ENCODE data around the gene TGFBR2. TPM values are rescaled to one million over a fixed set of nuclear protein-coding genes. Genes with fewer than 3 reads are reported as not detected.

Gene TGFBR2
- total RNA-seq, 1 experiment from 2014 or later: 22.5 TPM

- Histone ChIP-seq H3K79me2 (ENCODE audit: insufficient read depth, low read length) (no peaks in the 10 kb centered on the region), H3K4me3 (replicated peaks in 1 of 2; ENCODE audit: low read depth in 1 of 2, low read length in 2 of 2) (no peak overlapping the region), H2AFZ (ENCODE audit: low read depth, low read length, poor library complexity, severe bottlenecking) (no peak overlapping the region), H3K36me3 (ENCODE audit: control insufficient read depth in 1 of 2, insufficient read depth in 2 of 2, low read length in 2 of 2) (peaks cover 4 to 5% of the 10 kb centered on the region in 2 experiments; a peak in 2 of 4 replicates), H3K9me3 (ENCODE audit: control insufficient read depth in 1 of 2, insufficient read depth in 1 of 2, low read depth in 1 of 2, low read length in 2 of 2) (no peaks in the 10 kb centered on the region), H3K27ac (ENCODE audit: low read depth, low read length) (no peak overlapping the region), H4K20me1 (ENCODE audit: insufficient read depth) (no peaks in the 10 kb centered on the region; the same call in 1 of the 2 replicates), H3K4me1 (ENCODE audit: control insufficient read depth in 1 of 2, insufficient read depth in 2 of 2, low read length in 2 of 2) (no peaks in the 10 kb centered on the region), H3K27me3 (ENCODE audit: insufficient read depth, low read length) (no peaks in the 10 kb centered on the region), H3K4me2 (ENCODE audit: low read length) (no peak overlapping the region), H3K9ac (ENCODE audit: low read length) (no peak overlapping the region), H3K9me2 (ENCODE audit: insufficient read depth) (no peaks in the 10 kb centered on the region)
- BruUV-seq (replicated peaks): TSS peak; percentile 1
- DNase-seq (ENCODE audit: low read depth, low spot score) (no peak), ATAC-seq (no peak)
- ChIA-PET CTCF (no interaction called here), RAD21 (ENCODE audit: low non-redundant PET in 1 of 2, low total read pairs in 2 of 2, uncharacterized antibody in 2 of 2, unreplicated experiment in 2 of 2) (no interaction called here), POLR2A (no interaction called here)
- intact Hi-C loops (cut with micrococcal nuclease): no loop called here
- TF ChIP-seq TCF7L2 (IDR thresholded peaks at IDR 0.05; ENCODE audit: borderline replicate concordance, extremely low read depth, insufficient read depth, insufficient read length) (no peak), SP1 (IDR thresholded peaks at IDR 0.05; ENCODE audit: low read depth) (no peak)
Observed at GRCh38 chr3:30700702-30701321, 94.4 kb downstream of the TGFBR2 start.

GRCh38 chr3:30702038-30702827 is 95.8 kb downstream of the TGFBR2 start:
- ATAC-seq (no peak), DNase-seq (ENCODE audit: low read depth, low spot score) (no peak)
- Histone ChIP-seq H2AFZ (ENCODE audit: low read depth, low read length, poor library complexity, severe bottlenecking) (no peak overlapping the region), H3K27me3 (ENCODE audit: insufficient read depth, low read length) (no peaks in the 10 kb centered on the region), H3K9ac (ENCODE audit: low read length) (no peak overlapping the region), H3K79me2 (ENCODE audit: insufficient read depth, low read length) (no peaks in the 10 kb centered on the region), H3K4me2 (ENCODE audit: low read length) (no peak overlapping the region), H3K36me3 (ENCODE audit: control insufficient read depth in 1 of 2, insufficient read depth in 2 of 2, low read length in 2 of 2) (peaks cover 3 to 5% of the 10 kb centered on the region in 2 experiments; a peak in 2 of 4 replicates), H3K4me3 (replicated peaks in 1 of 2; ENCODE audit: low read depth in 1 of 2, low read length in 2 of 2) (no peak overlapping the region), H3K9me2 (ENCODE audit: insufficient read depth) (no peaks in the 10 kb centered on the region), H3K27ac (ENCODE audit: low read depth, low read length) (no peak overlapping the region), H4K20me1 (ENCODE audit: insufficient read depth) (no peaks in the 10 kb centered on the region; the same call in 1 of the 2 replicates), H3K9me3 (ENCODE audit: control insufficient read depth in 1 of 2, insufficient read depth in 1 of 2, low read depth in 1 of 2, low read length in 2 of 2) (no peaks in the 10 kb centered on the region), H3K4me1 (ENCODE audit: control insufficient read depth in 1 of 2, insufficient read depth in 2 of 2, low read length in 2 of 2) (no peaks in the 10 kb centered on the region)
- ChIA-PET POLR2A (no interaction called here), RAD21 (ENCODE audit: low non-redundant PET in 1 of 2, low total read pairs in 2 of 2, uncharacterized antibody in 2 of 2, unreplicated experiment in 2 of 2) (no interaction called here), CTCF (interaction anchor here (0.8 to 1.0 kb wide), 2 partner anchors 8 to 9 kb away, joined by 3 read pairs; no protein-coding TSS in a partner anchor)
- intact Hi-C loops (cut with micrococcal nuclease): no loop called here
- no TSS peak for BruUV-seq (replicated peaks)
- TF ChIP-seq EZH2phosphoT487 (IDR thresholded peaks at IDR 0.05; ENCODE audit: borderline replicate concordance) (no peak), CEBPB (IDR thresholded peaks at IDR 0.05; ENCODE audit: low read depth) (no peak), EZH2 (IDR thresholded peaks at IDR 0.05) (no peak), POLR2AphosphoS5 (IDR thresholded peaks at IDR 0.05; ENCODE audit: low read depth, low read length) (no peak), ZNF274 (IDR thresholded peaks at IDR 0.05; ENCODE audit: low read depth, low read length) (no peak), YY1 (IDR thresholded peaks at IDR 0.05; ENCODE audit: extremely low read depth, insufficient replicate concordance, low read depth, low read length) (no peak), ATF3 (IDR thresholded peaks at IDR 0.05) (no peak), CBX3 (IDR thresholded peaks at IDR 0.05; ENCODE audit: low read depth) (no peak), EGR1 (IDR thresholded peaks at IDR 0.05; ENCODE audit: low read depth) (no peak)
- TF ChIP-seq, protein P1, sequence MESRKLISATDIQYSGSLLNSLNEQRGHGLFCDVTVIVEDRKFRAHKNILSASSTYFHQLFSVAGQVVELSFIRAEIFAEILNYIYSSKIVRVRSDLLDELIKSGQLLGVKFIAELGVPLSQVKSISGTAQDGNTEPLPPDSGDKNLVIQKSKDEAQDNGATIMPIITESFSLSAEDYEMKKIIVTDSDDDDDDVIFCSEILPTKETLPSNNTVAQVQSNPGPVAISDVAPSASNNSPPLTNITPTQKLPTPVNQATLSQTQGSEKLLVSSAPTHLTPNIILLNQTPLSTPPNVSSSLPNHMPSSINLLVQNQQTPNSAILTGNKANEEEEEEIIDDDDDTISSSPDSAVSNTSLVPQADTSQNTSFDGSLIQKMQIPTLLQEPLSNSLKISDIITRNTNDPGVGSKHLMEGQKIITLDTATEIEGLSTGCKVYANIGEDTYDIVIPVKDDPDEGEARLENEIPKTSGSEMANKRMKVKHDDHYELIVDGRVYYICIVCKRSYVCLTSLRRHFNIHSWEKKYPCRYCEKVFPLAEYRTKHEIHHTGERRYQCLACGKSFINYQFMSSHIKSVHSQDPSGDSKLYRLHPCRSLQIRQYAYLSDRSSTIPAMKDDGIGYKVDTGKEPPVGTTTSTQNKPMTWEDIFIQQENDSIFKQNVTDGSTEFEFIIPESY (IDR thresholded peaks at IDR 0.05; ENCODE audit: extremely low read depth, insufficient replicate concordance, low read length): no peak
